ENCODE results near the gene APEH.

- TF ChIP-seq MAX (IDR thresholded peaks at IDR 0.05) = no peak
- TF ChIP-seq POLR2AphosphoS5 (IDR thresholded peaks at IDR 0.05; ENCODE audit: low read depth, low read length) = no peak
- TF ChIP-seq CTCF (IDR thresholded peaks at IDR 0.05 in 2 of 3, conservative IDR thresholded peaks at IDR 0.05 in 1 of 3; ENCODE audit: borderline replicate concordance in 1 of 3, insufficient read depth in 1 of 3, low read depth in 2 of 3, low read length in 2 of 3) = no peak
- no peak for TF ChIP-seq REST (IDR thresholded peaks at IDR 0.05; ENCODE audit: low read depth)
- TF ChIP-seq POLR2A (IDR thresholded peaks at IDR 0.05; ENCODE audit: borderline replicate concordance, extremely low read depth, insufficient read depth, insufficient read length) = no peak
- no peak for TF ChIP-seq TCF7L2 (IDR thresholded peaks at IDR 0.05; ENCODE audit: borderline replicate concordance, extremely low read depth, insufficient read depth, insufficient read length)
Observed at GRCh38 chr3:49673121-49673714, 933 bp upstream of the APEH start.

Data from HCT116 (cell line).